HG02642 (cell line): ENCODE data around the gene ECEL1.

Experiments
- ATAC-seq: cut with Tn5 transposase; IDR thresholded peaks from one replicate; pipeline ENCODE4 v1.9.1; 2021; ENCODE audit warnings: mild to moderate bottlenecking; ENCODE audit not compliant: unreplicated experiment, poor library complexity

Gene ECEL1

GRCh38 chr2:232485348-232485756 lies 2.3 kb downstream of the ECEL1 start:
- ATAC-seq = no peak

- no peak for ATAC-seq
Measured at GRCh38 chr2:232484628-232485347, 2.8 kb downstream of the ECEL1 start.

- ATAC-seq = no peak
Measured at GRCh38 chr2:232483923-232484627, 3.6 kb downstream of the ECEL1 start.

GRCh38 chr2:232483311-232483922 lies 4.2 kb downstream of the ECEL1 start:
- ATAC-seq = no peak

GRCh38 chr2:232482301-232483238 lies 5.1 kb downstream of the ECEL1 start:
- ATAC-seq = no peak

- ATAC-seq = no peak
Measured at GRCh38 chr2:232481322-232482140, 6.1 kb downstream of the ECEL1 start.

- no peak for ATAC-seq
Measured at GRCh38 chr2:232480201-232481190, 7.1 kb downstream of the ECEL1 start.

GRCh38 chr2:232479341-232480200 lies 8.1 kb downstream of the ECEL1 start:
- ATAC-seq = no peak

GRCh38 chr2:232478571-232479340 lies 8.9 kb downstream of the ECEL1 start:
- no peak for ATAC-seq

- ATAC-seq = no peak
Measured at GRCh38 chr2:232477751-232478510, 9.7 kb downstream of the ECEL1 start.

GRCh38 chr2:232476791-232477190 lies 10.8 kb downstream of the ECEL1 start:
- no peak for ATAC-seq

GRCh38 chr2:232476045-232476444 lies 11.6 kb downstream of the ECEL1 start:
- no peak for ATAC-seq

- no peak for ATAC-seq
Measured at GRCh38 chr2:232473467-232473890, 14.2 kb downstream of the ECEL1 start.

- no peak for ATAC-seq
Measured at GRCh38 chr2:232466221-232466620, 21.4 kb downstream of the ECEL1 start.

- ATAC-seq = no peak
Measured at GRCh38 chr2:232465061-232465460, 22.6 kb downstream of the ECEL1 start.

- no peak for ATAC-seq
Measured at GRCh38 chr2:232464544-232464885, 23.1 kb downstream of the ECEL1 start.
